H1 (cell line): Measurements from ENCODE around the gene PRKCA.

Experiments
- BACH1 ChIP-seq: IDR thresholded peaks from 2 replicates; pipeline ENCODE4 v1.6.1; 2012; ENCODE audit warnings: low read length, improper control_type of control experiment
- BCL11A ChIP-seq, 2 experiments: IDR thresholded peaks; one replicate each; pipeline ENCODE4 v1.6.1; 2011; ENCODE audit warnings: low read depth in 2 of 2, low read length in 2 of 2, mild to moderate bottlenecking in 2 of 2
- FOSL1 ChIP-seq: IDR thresholded peaks from 2 replicates; pipeline ENCODE4 v1.6.1; 2011; ENCODE audit warnings: mild to moderate bottlenecking, low read depth, low read length, moderate library complexity; ENCODE audit not compliant: insufficient read depth
- RAD21 ChIP-seq, 2 experiments: IDR thresholded peaks in 1 of 2; conservative IDR thresholded peaks in 1 of 2; 2 replicates each; pipeline ENCODE4 v1.6.1; 2011; ENCODE audit warnings: low read depth in 2 of 2, low read length in 2 of 2, improper control_type of control experiment in 1 of 2, inconsistent platforms in 1 of 2, mild to moderate bottlenecking in 1 of 2, moderate library complexity in 1 of 2
- RXRA ChIP-seq: IDR thresholded peaks from 2 replicates; pipeline ENCODE4 v1.6.1; 2011; ENCODE audit warnings: low read depth, mild to moderate bottlenecking, low read length, moderate library complexity; ENCODE audit not compliant: insufficient read depth
- TF ChIP-seq, protein P1 (sequence below), 3 experiments: IDR thresholded peaks; 1 replicate in 2 of 3; 2 replicates in 1 of 3; pipeline versions ENCODE4 v1.5.1 to v1.6.1; 2011; ENCODE audit warnings: low read length in 3 of 3, mild to moderate bottlenecking in 3 of 3, inconsistent platforms in 2 of 3, low read depth in 1 of 3, moderate library complexity in 1 of 3; ENCODE audit not compliant: insufficient read depth in 1 of 3; ENCODE audit errors: control extremely low read depth in 1 of 3
- TF ChIP-seq, protein P2 (sequence below): IDR thresholded peaks from 2 replicates; pipeline ENCODE4 v1.6.1; 2012; ENCODE audit warnings: inconsistent platforms
- TF ChIP-seq, protein P3 (sequence below): IDR thresholded peaks from 2 replicates; pipeline ENCODE4 v1.6.1; 2011; ENCODE audit warnings: low read length, improper control_type of control experiment

DNA sequence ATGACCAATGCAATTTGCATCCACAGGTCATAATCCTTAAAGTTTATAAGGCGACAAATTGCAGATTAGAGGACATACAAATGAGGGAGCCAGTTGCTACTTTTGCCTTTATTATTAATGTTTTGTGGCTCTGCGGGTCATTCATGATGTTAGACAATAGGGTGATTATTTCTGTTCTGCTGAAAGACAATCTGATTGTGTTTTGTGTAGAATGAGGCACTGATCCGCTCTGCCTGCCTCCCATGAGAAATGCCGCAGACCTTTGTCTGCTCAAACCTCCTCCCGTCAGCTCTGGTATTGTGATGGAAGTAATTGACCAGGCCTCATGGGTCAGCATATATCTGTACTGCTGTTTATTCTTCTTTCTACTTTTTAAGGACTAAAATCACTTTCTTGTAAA lies 224.9 kb downstream of the PRKCA start:
- TF ChIP-seq, protein P1, sequence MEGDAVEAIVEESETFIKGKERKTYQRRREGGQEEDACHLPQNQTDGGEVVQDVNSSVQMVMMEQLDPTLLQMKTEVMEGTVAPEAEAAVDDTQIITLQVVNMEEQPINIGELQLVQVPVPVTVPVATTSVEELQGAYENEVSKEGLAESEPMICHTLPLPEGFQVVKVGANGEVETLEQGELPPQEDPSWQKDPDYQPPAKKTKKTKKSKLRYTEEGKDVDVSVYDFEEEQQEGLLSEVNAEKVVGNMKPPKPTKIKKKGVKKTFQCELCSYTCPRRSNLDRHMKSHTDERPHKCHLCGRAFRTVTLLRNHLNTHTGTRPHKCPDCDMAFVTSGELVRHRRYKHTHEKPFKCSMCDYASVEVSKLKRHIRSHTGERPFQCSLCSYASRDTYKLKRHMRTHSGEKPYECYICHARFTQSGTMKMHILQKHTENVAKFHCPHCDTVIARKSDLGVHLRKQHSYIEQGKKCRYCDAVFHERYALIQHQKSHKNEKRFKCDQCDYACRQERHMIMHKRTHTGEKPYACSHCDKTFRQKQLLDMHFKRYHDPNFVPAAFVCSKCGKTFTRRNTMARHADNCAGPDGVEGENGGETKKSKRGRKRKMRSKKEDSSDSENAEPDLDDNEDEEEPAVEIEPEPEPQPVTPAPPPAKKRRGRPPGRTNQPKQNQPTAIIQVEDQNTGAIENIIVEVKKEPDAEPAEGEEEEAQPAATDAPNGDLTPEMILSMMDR (IDR thresholded peaks at IDR 0.05; ENCODE audit: control extremely low read depth in 1 of 3, insufficient read depth in 1 of 3, low read depth in 1 of 3, low read length in 3 of 3) = no peak
- TF ChIP-seq BACH1 (no peak), RAD21 (IDR thresholded peaks at IDR 0.05 in 1 of 2, conservative IDR thresholded peaks at IDR 0.05 in 1 of 2; ENCODE audit: low read depth in 2 of 2, low read length in 2 of 2) (no peak), FOSL1 (no peak), RXRA (no peak), BCL11A (IDR thresholded peaks at IDR 0.05; ENCODE audit: low read depth in 2 of 2, low read length in 2 of 2) (no peak)
- TF ChIP-seq, protein P2, sequence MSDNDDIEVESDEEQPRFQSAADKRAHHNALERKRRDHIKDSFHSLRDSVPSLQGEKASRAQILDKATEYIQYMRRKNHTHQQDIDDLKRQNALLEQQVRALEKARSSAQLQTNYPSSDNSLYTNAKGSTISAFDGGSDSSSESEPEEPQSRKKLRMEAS = no peak
- TF ChIP-seq, protein P3, sequence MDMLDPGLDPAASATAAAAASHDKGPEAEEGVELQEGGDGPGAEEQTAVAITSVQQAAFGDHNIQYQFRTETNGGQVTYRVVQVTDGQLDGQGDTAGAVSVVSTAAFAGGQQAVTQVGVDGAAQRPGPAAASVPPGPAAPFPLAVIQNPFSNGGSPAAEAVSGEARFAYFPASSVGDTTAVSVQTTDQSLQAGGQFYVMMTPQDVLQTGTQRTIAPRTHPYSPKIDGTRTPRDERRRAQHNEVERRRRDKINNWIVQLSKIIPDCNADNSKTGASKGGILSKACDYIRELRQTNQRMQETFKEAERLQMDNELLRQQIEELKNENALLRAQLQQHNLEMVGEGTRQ = no peak
